Activated CD8-positive, alpha-beta T cell treated with anti-CD3 and anti-CD28 coated beads, Interleukin-2, amount 10 ng/mL, durations not matched to agents 7 days and 5 days (primary cell): Measurements from ENCODE around the gene BAK1. TPM values are rescaled to one million over a fixed set of nuclear protein-coding genes. Genes with fewer than 3 reads are reported as not detected.

Source experiments
- ATAC-seq: fragments of 150-1000 bp; cut with Tn5 transposase; one replicate; pipeline ENCODE4 v1.10.0; 2021; ENCODE audit warnings: moderate library complexity
- CTCF ChIA-PET: fragments of 350-600 bp; sonication (Branson Sonifier 250); formaldehyde crosslinking; loops from one replicate; lab custom pipeline; 2021; ENCODE audit warnings: antibody characterized with exemption; lab: Charles Lee
- POLR2A ChIA-PET: fragments of 350-600 bp; sonication (Branson Sonifier 250); formaldehyde crosslinking; loops from one replicate; lab custom pipeline; 2021; ENCODE audit warnings: antibody characterized with exemption; lab: Charles Lee
- DNase-seq: peaks from one replicate; pipeline ENCODE4 v3.0.0-alpha.2; 2020
- H3K27ac Mint-ChIP-seq: one replicate; pipeline ENCODE4 v1.8.0; 2021; ENCODE audit warnings: mild to moderate bottlenecking, mixed read lengths
- H3K27me3 Mint-ChIP-seq: one replicate; pipeline ENCODE4 v1.8.0; 2021; ENCODE audit warnings: low read depth, mixed read lengths
- H3K36me3 Mint-ChIP-seq: one replicate; pipeline ENCODE4 v1.8.0; 2021; ENCODE audit warnings: low read depth, mixed read lengths
- H3K4me1 Mint-ChIP-seq: one replicate; pipeline ENCODE4 v1.8.0; 2021; ENCODE audit warnings: low read depth, mixed read lengths
- H3K4me3 Mint-ChIP-seq: one replicate; pipeline ENCODE4 v1.8.0; 2021; ENCODE audit warnings: mild to moderate bottlenecking, mixed read lengths
- H3K9me3 Mint-ChIP-seq: one replicate; pipeline ENCODE4 v1.8.0; 2022; ENCODE audit warnings: mixed read lengths; ENCODE audit not compliant: insufficient read depth
- total RNA-seq, 2 experiments: library from RNA; stranded (reverse); gene quantifications; one replicate each; pipeline ENCODE4 v1.2.3, GENCODE V29; 2021

Gene BAK1
- total RNA-seq, 2 experiments from 2014 or later: 76.0 to 76.2 TPM

GRCh38 chr6:33584700-33585402, 4.8 kb upstream of the BAK1 start:
- Mint-ChIP-seq H3K27me3 (no peaks in the 10 kb centered on the region), H3K4me3 (peak overlapping the region; percentile 78), H3K4me1 (peaks cover 36% of the 10 kb centered on the region), H3K36me3 (no peaks in the 10 kb centered on the region), H3K9me3 (no peaks in the 10 kb centered on the region), H3K27ac (peak overlapping the region; percentile 96)
- ChIA-PET CTCF (interaction anchor here (0.7 to 4.2 kb wide), 29 partner anchors 9 to 194 kb away, joined by 3 to 44 read pairs (median 4); partner anchors contain the start of genes CUTA, ITPR3 and UQCC2), POLR2A (interaction anchor here (1.3 kb wide), 1 partner anchor 115 kb away, joined by 5 read pairs; no protein-coding TSS in a partner anchor)
- DNase-seq (no peak), ATAC-seq (no peak)

- DNase-seq: no peak
- no peak for ATAC-seq
- H3K36me3 Mint-ChIP-seq: peaks cover 7% of the 10 kb centered on the region
- H3K9me3 Mint-ChIP-seq: no peaks in the 10 kb centered on the region
- H3K4me1 Mint-ChIP-seq: peaks cover 36% of the 10 kb centered on the region
- ChIA-PET POLR2A (no interaction called here), CTCF (interaction anchor here (0.7 to 1.7 kb wide), 8 partner anchors 107 to 266 kb away, joined by 3 to 6 read pairs (median 4); partner anchors contain the start of genes UQCC2 and ZBTB22)
- H3K27ac Mint-ChIP-seq: peak overlapping the region; percentile 25
- H3K27me3 Mint-ChIP-seq: no peaks in the 10 kb centered on the region
- H3K4me3 Mint-ChIP-seq: no peak overlapping the region
Measured at GRCh38 chr6:33583591-33584155, 3.6 kb upstream of the BAK1 start.

GRCh38 chr6:33581186-33581585, 1.1 kb upstream of the BAK1 start:
- Mint-ChIP-seq H3K4me1 (peaks cover 51% of the 10 kb centered on the region), H3K27ac (no peak overlapping the region), H3K9me3 (no peaks in the 10 kb centered on the region), H3K27me3 (no peaks in the 10 kb centered on the region), H3K4me3 (no peak overlapping the region), H3K36me3 (peaks cover 27% of the 10 kb centered on the region)
- ATAC-seq: no peak
- no peak for DNase-seq
- POLR2A ChIA-PET: interaction anchor here (1.6 to 2.8 kb wide), 2 partner anchors 10 to 127 kb away, joined by 5 to 23 read pairs; partner anchors contain the start of gene ZBTB9
- CTCF ChIA-PET: interaction anchor here (2.4 to 2.6 kb wide), 3 partner anchors 9 to 27 kb away, joined by 10 to 22 read pairs (median 11); no protein-coding TSS in a partner anchor

- Mint-ChIP-seq H3K27me3 (no peaks in the 10 kb centered on the region), H3K36me3 (peaks cover 46% of the 10 kb centered on the region), H3K27ac (peak overlapping the region; percentile 97), H3K9me3 (no peaks in the 10 kb centered on the region), H3K4me3 (peak overlapping the region; percentile 98), H3K4me1 (peaks cover 42% of the 10 kb centered on the region)
- POLR2A ChIA-PET: interaction anchor here (0.6 to 2.8 kb wide), 9 partner anchors 8 to 326 kb away, joined by 3 to 23 read pairs (median 4); partner anchors contain the start of genes ITPR3 and UQCC2
- ATAC-seq (peak; percentile 61), DNase-seq (peak; percentile 78)
- CTCF ChIA-PET: interaction anchor here (0.7 to 2.6 kb wide), 10 partner anchors 8 to 234 kb away, joined by 3 to 22 read pairs (median 4); no protein-coding TSS in a partner anchor
Measured at GRCh38 chr6:33578588-33579011, 1.5 kb downstream of the BAK1 start.

- ChIA-PET CTCF (interaction anchor here (0.7 to 1.8 kb wide), 3 partner anchors 29 to 119 kb away, joined by 3 to 4 read pairs (median 4); no protein-coding TSS in a partner anchor), POLR2A (interaction anchor here (0.6 to 2.8 kb wide), 6 partner anchors 7 to 327 kb away, joined by 3 to 23 read pairs (median 5); partner anchors contain the start of genes ITPR3 and UQCC2)
- H3K9me3 Mint-ChIP-seq: no peaks in the 10 kb centered on the region
- peak overlapping the region; percentile 98 for H3K4me3 Mint-ChIP-seq
- H3K27ac Mint-ChIP-seq: peak overlapping the region; percentile 97
- peaks cover 43% of the 10 kb centered on the region for H3K4me1 Mint-ChIP-seq
- H3K36me3 Mint-ChIP-seq: peaks cover 48% of the 10 kb centered on the region
- no peaks in the 10 kb centered on the region for H3K27me3 Mint-ChIP-seq
- DNase-seq (no peak), ATAC-seq (no peak)
Measured at GRCh38 chr6:33578164-33578563, 1.9 kb downstream of the BAK1 start.

GRCh38 chr6:33577718-33578117, 2.4 kb downstream of the BAK1 start:
- no peak for ATAC-seq
- Mint-ChIP-seq H3K27ac (peak overlapping the region; percentile 97), H3K4me1 (peaks cover 43% of the 10 kb centered on the region), H3K9me3 (no peaks in the 10 kb centered on the region), H3K27me3 (no peaks in the 10 kb centered on the region), H3K36me3 (peaks cover 48% of the 10 kb centered on the region), H3K4me3 (peak overlapping the region; percentile 98)
- DNase-seq: no peak
- ChIA-PET CTCF (no interaction called here), POLR2A (interaction anchor here (0.6 to 1.4 kb wide), 2 partner anchors 44 to 158 kb away, joined by 3 to 8 read pairs; no protein-coding TSS in a partner anchor)

GRCh38 chr6:33577106-33577535, 3.0 kb downstream of the BAK1 start:
- Mint-ChIP-seq H3K27ac (peak overlapping the region; percentile 97), H3K9me3 (no peaks in the 10 kb centered on the region), H3K4me1 (peaks cover 47% of the 10 kb centered on the region), H3K4me3 (peak overlapping the region; percentile 98), H3K27me3 (no peaks in the 10 kb centered on the region), H3K36me3 (peaks cover 52% of the 10 kb centered on the region)
- ATAC-seq (no peak), DNase-seq (no peak)
- POLR2A ChIA-PET: interaction anchor here (0.6 kb wide), 1 partner anchor 22 kb away, joined by 3 read pairs; no protein-coding TSS in a partner anchor
- CTCF ChIA-PET: interaction anchor here (1.1 kb wide), 1 partner anchor 9 kb away, joined by 3 read pairs; no protein-coding TSS in a partner anchor

- H3K36me3 Mint-ChIP-seq: peaks cover 57% of the 10 kb centered on the region
- CTCF ChIA-PET: interaction anchor here (1.1 kb wide), 1 partner anchor 9 kb away, joined by 3 read pairs; no protein-coding TSS in a partner anchor
- no peaks in the 10 kb centered on the region for H3K9me3 Mint-ChIP-seq
- POLR2A ChIA-PET: interaction anchor here (0.6 kb wide), 1 partner anchor 21 kb away, joined by 3 read pairs; no protein-coding TSS in a partner anchor
- DNase-seq (no peak), ATAC-seq (no peak)
- H3K4me1 Mint-ChIP-seq: peaks cover 51% of the 10 kb centered on the region
- peak overlapping the region; percentile 97 for H3K27ac Mint-ChIP-seq
- H3K27me3 Mint-ChIP-seq: no peaks in the 10 kb centered on the region
- H3K4me3 Mint-ChIP-seq: peak overlapping the region; percentile 42
Measured at GRCh38 chr6:33576668-33577067, 3.4 kb downstream of the BAK1 start.

GRCh38 chr6:33575211-33575610, 4.9 kb downstream of the BAK1 start:
- H3K4me1 Mint-ChIP-seq: peaks cover 60% of the 10 kb centered on the region
- no peak overlapping the region for H3K4me3 Mint-ChIP-seq
- CTCF ChIA-PET: no interaction called here

GRCh38 chr6:33571637-33572316, 8.3 kb downstream of the BAK1 start:
- ATAC-seq: no peak
- H3K27ac Mint-ChIP-seq: peak overlapping the region; percentile 100
- H3K27me3 Mint-ChIP-seq: no peaks in the 10 kb centered on the region
- peaks cover 57% of the 10 kb centered on the region for H3K4me1 Mint-ChIP-seq
- H3K9me3 Mint-ChIP-seq: no peaks in the 10 kb centered on the region
- H3K36me3 Mint-ChIP-seq: peaks cover 60% of the 10 kb centered on the region
- ChIA-PET CTCF (interaction anchor here (1.1 to 3.9 kb wide), 4 partner anchors 8 to 38 kb away, joined by 3 to 22 read pairs (median 7); partner anchors contain the start of gene BAK1), POLR2A (interaction anchor here (1.4 to 3.4 kb wide), 6 partner anchors 8 to 153 kb away, joined by 5 to 23 read pairs (median 12); partner anchors contain the start of genes BAK1, CUTA, ITPR3 and ZBTB9)
- H3K4me3 Mint-ChIP-seq: peak overlapping the region; percentile 83
- no peak for DNase-seq

More at GRCh38 chr6:33575211-33575610, 4.9 kb downstream of the BAK1 start:
- Mint-ChIP-seq H3K9me3 (no peaks in the 10 kb centered on the region), H3K36me3 (peaks cover 63% of the 10 kb centered on the region), H3K27ac (peak overlapping the region; percentile 13), H3K27me3 (no peaks in the 10 kb centered on the region)
- ATAC-seq: no peak
- no peak for DNase-seq
- POLR2A ChIA-PET: interaction anchor here (1.0 to 1.2 kb wide), 2 partner anchors 42 to 144 kb away, joined by 3 to 5 read pairs; no protein-coding TSS in a partner anchor
